Erythroblast (primary cell): ENCODE measurements around the gene WBP2.
A peak's percentile ranks its signal among the peaks of the same experiment; 100 is the strongest.

Experiments
- DNase-seq, 2 experiments: peaks; one replicate each; lab custom pipeline; 2025; lab: John Stamatoyannopoulos, UW
- GATA1 ChIP-seq: IDR thresholded peaks from 2 replicates; pipeline ENCODE4 v1.6.1; 2011; ENCODE audit warnings: low read depth, mild to moderate bottlenecking, control low read depth, low read length, moderate library complexity
- POLR2A ChIP-seq: IDR thresholded peaks from 2 replicates; pipeline ENCODE4 v1.6.1; 2011; ENCODE audit warnings: mild to moderate bottlenecking, low read length

The WBP2 gene

DNA sequence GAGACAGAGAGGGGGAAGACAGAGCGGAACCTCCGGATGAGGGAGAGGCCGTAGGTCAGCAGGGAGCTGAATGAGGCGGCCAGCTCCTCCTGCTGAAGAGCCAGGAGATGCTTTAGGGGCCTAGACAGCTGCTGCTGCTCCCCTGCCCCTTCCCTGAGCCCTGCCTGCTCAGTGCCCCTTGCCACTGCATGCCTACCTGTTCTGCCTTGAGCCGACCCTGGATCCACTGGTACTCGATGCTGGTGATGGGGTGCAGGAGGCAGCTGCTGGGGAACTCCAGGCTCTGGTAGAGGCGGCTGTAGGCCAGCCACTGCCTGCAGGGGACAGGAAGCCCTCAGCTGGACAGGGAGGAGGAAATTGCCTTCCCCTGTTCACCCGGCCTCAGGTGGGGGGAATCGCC, 18.5 kb downstream of the WBP2 start:
- no peak for TF ChIP-seq POLR2A
- no peak for TF ChIP-seq GATA1
- no peak for DNase-seq

DNA sequence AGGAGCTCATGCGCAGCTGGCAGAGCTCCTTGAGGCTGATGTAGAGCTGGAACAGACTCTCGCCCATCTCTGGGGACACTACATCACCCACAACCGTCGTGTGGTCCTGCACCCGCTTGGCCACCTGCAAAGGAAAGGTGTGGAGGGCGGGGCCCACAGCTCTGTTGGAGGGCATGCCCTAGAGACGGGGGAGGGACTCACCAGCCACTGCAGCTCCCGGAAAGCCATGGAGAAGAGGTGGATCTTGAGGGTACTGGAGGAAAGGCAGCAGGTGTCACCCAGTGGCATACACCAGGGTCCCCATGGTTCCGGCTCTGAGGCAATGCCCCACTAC, 19.5 kb downstream of the WBP2 start:
- DNase-seq: no peak
- no peak for TF ChIP-seq POLR2A
- TF ChIP-seq GATA1: no peak

DNA sequence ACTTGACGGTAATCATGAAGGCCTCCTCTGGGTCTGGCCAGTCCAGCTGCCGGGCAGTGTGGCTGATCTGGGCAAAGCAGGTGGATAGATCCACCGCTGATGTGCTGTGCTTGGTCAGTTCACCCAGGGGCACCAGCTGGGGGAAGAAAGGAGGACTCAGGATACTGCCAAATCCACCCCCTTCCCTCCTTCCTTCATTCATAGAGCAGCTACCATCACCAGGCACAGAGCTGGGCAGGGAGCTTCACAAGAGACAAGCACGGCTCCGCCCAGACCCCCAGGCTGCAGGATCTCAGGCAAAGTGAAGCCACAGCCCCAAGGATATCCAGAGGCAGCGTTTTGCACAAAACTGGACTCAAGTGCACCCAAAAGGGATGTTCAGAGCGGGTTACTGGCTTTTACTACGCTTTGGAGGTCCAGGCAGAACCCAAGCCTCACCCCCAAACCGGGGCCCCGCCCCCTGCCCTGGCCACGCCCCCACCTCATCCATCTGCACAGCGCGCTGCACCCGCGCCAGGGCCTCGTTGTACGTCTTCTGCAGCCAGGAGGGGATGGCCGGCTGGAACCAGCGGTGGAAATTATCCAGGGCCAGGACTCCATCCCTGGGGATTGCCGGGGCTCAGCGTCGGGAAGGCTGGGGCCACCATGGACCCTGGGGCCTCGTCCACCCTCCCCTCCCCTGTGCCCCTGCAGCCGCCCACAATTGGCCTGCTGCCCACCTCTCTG, 20.0 kb downstream of the WBP2 start:
- no peak for TF ChIP-seq POLR2A
- TF ChIP-seq GATA1: no peak
- DNase-seq: no peak

DNA sequence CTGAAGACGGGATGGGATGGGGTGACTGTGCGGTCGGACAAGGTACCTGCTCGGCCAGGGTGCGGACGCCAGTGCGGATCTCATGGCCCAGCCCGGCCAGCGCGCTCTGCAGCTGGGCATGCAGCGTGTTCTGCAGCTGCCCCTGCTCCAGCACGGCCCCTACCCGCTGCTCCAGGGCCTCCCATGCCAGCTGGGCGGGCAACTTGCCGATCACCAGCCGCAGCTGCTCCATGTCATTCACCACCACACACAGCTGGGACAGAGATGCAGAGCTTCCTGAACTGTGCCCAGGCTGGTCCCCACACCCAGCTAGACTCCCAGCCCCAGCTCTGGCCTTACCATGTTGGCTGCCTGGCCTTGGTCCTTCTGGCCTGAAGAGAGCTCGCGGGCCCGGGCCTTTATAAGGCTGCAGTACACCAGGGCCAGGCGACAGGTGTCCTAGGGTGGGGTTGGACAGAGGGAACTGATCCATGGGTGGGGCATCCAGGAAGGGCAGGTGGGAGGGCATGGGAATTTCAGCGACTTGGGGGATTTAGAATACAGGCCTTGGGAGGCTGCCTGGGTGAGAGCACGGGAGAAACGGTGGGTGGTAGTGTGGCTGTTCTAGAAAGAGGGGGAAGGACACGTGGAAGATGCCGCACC, 20.7 kb downstream of the WBP2 start:
- DNase-seq: no peak
- TF ChIP-seq GATA1 (no peak), POLR2A (no peak)

DNA sequence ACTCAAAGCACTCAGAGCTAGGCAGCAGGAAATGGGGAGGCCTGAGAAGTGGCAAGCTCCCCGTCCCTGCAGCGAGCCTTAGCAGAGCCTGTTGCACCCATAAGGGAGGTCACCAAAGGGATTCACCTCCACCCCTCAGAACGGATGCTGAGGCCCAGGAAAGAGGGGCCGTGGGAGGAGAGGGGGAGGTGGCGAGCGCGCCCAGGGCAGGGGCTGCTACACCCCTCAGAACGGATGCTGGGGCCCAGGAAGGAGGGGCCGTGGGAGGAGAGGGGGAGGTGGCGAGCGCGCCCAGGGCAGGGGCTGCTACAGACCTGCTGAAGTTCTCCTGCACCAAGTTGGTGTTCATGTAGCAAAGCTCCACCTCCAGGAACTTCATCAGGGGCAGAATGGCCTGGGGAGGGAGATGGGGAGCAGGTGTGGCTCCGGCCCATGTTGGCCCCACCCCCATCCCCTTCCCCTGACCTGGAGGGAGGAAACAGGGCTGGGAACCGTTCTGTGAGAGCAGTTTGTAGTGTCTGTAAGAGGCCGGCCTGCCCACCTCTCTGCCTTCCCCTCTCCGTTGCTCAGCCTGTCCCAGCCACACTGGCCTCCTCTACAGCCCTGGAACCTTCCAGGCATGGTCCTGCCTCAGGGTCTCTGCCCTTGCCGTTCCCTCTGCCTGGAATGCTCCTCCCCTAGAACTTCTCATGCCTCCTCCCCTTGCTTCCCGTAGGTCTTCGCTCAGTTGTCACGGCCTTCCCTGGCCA, 22.3 kb downstream of the WBP2 start:
- no peak for DNase-seq
- TF ChIP-seq POLR2A: no peak
- no peak for TF ChIP-seq GATA1

DNA sequence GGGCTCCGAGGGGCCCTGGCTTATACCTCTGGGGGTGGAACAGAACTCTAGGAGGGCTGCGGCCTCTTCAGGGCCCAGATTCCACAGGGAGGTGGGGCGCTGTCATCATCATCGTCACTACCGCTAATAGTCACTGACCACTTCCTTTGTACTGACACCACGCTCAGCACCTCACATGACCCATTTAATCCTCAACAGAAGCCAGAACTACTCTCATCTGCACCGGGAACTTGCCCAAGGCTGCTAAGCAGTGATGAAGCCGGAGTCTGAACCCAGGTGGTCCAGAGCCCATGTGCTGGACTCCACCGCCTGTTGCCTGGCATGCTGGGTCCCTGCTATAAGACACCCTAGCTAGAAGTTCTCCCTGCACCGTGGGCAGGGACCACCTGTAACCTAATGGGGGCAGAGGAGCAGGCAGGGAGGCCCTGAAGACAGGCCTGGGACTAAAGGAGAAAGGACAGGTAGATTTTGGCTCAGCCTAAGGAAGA, 22.9 kb downstream of the WBP2 start:
- TF ChIP-seq POLR2A (no peak), GATA1 (no peak)
- DNase-seq: no peak

DNA sequence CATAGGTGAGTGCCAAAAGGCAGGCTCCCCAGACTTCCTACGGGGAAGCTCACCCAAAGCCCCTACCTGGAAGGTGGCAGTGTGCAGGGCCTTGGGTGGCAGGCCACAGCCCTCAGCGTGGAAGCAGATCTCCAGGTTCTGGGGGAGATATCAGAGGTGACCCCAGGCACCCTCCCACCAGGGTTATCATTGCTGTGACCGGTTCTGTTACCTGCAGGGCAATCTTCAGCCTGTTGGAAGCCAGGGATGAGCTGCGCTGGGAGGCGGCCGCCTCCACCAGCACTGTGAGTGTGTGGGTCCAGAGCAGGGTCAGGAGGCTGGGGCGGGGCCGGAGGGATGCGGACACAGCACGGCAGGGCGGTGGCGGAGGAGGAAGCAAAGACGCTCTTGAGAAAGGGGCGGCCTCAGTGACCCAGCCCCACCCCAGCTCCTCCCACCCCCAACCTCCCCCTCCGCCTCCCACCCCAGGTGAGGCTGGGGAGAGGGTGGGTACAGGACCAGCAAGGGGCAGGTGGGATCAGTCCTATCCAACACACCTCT, 24.0 kb downstream of the WBP2 start:
- TF ChIP-seq POLR2A: no peak
- no peak for TF ChIP-seq GATA1
- DNase-seq: no peak

DNA sequence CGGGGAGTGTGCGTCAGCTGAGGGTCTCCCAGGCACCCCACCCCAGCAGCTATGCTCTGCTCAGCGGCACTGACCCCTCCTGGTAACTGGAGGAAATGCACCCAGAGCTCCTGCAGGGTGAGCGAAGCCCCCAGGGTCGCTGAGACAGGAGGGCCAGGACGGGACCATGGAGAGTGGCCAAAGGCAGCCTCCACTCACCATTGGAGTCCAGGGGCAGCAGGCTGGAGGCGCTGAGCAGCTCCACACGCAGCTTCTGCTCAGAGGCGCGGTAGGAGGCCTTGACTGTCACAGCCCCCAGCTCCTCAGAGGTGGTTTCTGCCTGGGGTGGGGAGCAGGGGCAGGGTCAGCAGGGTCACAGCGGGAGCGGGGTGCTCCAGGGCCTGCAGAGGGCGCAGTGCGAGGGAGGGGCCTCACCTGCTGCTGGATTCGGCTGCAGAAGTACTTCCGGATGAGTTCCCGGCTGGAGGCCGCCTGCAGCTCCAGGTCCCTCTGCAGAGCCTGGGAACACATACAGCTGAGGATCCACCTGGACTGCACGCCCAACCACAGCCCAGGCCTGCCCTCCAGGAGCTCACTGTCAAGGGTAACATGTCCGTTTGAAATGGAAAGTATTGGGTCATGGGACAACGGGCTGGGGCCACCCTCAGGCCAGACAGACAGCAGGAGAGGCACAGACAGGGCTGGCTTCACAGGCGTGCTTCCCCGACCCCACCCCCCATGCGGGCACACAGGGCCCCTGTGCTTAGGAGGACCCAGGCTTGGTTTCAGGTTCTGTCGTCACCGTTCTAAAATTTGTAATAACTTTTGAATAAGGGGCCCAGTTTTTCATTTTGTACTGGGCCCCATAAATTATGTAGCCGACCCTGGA, 24.7 kb downstream of the WBP2 start:
- peak in 1 of 2 experiments; percentile 38 for DNase-seq
- TF ChIP-seq POLR2A (no peak), GATA1 (no peak)

DNA sequence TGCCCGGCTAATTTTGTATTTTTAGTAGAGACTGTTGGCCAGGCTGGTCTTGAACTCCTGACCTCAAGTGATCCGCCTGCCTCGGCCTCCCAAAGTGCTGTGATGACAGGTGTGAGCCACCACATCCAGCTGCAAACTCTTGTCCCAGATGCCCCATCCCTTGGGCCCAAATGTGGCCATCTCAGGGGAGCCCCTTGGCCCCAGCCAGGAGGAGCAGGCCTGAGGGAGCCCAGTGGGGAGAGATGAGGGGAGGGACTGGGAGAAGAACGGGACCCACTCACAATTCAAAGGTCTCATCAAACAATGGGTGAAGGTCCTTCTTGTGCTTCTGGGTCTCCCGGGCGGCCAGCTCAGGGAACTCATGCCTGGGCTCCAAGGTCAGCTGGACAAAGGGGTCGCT, 25.4 kb downstream of the WBP2 start:
- no peak for TF ChIP-seq POLR2A
- no peak for TF ChIP-seq GATA1
- no peak for DNase-seq

DNA sequence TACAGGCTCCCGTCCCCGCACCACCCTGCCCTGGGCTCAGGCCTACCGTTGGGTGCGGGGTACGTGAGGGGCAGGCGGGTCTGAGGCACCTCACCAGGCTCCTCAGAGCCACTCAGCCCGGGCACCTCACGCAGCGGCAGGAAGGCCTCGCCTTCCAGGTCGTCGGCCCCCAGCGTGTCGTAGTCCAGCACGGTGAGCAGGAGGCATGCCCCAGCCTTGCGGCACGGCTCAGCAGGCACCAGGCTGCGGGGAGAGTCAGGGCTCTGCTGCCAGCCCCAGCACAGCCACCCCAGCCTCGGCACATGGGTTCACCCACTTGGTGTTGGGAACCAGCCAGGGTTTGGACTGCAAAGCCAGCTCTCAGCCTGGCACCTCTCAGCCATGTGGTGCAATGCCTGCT, 26.4 kb downstream of the WBP2 start:
- no peak for TF ChIP-seq GATA1
- no peak for TF ChIP-seq POLR2A

DNA sequence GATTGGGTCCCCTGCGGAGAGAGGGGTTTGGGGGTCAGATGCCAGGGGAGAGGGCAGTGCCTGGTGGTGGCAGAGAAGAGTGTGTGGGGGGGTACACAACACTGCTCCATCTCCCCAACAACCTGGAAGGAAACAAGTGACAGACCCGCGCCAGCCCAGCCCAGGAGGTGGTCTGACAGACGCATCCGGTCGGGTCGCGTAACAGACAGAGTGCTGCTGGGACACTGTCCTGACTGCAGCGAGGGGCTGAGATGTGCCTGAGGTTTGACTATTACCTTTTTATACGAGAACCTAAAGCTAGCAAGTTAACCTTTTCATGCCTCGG, 27.1 kb downstream of the WBP2 start:
- TF ChIP-seq GATA1 (no peak), POLR2A (no peak)

More for the DNA sequence above, 26.4 kb downstream of the WBP2 start:
- no peak for DNase-seq

DNA sequence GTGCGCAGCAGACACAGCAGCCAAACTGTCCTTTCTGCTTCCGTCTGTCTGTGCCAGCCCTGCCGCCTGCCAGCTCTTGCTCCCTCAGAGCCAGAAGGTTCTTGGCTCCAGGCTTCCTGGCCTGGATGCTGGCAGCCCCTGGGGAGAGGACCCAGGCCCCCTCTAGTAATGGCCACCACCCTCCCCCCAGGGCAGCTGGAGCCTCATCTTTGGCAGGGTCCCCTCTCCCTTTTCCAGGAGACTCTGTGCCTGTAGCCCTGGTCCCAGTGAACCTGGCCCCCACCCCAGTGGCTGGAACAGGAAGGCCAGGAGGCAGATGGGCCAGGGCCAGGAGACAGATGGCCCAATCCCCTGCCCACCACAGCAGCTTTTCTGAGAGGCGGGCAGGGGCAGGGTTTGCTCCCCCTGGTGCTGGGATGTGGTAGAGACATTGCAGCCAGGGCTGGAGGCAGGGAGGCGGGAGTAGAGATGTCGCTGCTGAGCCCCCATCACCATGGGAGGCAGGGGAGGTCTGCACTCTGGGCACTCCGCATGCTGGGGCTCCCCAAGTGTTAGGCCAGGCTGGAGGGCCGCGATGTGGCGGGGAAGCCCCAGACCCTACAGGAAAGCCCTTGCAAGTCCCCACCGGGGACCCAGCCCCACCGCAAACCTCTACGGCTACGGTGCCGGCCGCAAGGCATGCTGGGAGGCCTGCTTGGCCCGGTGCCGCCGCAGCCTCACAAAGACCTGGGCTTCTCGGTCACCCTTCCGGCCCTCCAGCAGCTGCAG, 27.6 kb downstream of the WBP2 start:
- DNase-seq: peak; percentile 40 to 45
- no peak for TF ChIP-seq GATA1
- no peak for TF ChIP-seq POLR2A

More for the DNA sequence above, 27.1 kb downstream of the WBP2 start:
- no peak for DNase-seq
